ENCODE results near the gene FOXRED1.

The FOXRED1 gene

DNA sequence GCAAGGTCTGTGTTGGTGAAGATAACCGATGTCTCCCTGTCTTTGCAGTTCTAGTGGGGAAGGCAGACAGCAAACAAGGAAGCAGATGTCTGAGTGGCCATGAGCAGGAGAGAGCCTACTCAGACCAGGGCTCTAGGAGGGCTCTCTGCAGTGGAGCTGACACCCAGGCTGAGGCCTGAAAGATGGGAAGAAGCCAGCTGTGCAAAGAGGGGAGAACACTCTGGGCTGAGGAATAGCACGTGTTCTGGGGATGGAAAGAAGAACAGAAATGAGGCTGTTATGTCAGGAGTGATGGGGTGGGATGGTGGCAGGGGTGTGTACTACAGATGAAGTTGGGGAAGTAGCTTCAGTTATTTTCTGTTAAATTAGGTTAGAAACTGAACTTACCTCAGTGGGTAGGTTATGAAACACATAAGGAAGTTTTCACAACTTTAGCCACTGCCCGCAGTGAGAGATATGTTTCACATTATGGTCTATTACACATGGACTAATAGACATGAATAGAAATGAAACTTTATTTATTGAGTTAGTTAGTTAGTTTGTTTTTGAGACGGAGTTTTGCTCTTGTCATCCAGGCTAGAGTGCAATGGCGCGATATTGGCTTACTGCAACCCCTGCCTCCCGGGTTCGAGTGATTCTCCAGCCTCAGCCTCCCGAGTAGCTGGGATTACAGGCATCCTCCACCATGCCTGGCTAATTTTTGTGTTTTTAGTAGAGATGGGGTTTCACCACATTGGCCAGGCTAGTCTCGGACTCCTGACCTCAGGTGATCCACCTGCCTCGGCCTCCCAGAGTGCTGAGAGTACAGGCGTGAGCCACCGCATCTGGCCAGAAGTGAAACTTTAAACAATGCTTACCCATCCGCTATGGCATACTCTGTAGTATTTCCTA lies 42.7 kb downstream of the FOXRED1 start:
- DNase-seq (ENCODE audit: low read depth), result no peak

DNA sequence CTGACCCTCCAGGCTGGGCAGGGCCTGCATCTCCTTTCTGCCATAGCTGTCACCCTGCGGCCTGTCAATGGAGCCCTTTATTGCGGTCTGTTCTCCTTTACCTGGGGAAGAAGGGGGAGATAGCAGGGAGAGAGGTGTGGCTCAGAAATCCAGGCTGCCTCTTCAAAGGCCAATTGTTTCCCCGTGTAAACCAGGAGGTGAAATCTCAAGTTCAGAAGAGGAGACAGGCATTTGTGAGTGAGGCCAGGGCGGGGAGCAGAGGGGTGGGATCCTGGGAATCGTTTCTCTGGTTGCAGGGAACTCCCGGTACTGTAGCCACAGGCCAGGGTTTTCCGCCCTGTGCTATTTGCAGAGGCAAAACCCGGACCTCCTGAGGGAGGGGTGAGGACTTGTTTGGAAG lies 44.0 kb downstream of the FOXRED1 start:
- no peak for DNase-seq (ENCODE audit: low read depth)

DNA sequence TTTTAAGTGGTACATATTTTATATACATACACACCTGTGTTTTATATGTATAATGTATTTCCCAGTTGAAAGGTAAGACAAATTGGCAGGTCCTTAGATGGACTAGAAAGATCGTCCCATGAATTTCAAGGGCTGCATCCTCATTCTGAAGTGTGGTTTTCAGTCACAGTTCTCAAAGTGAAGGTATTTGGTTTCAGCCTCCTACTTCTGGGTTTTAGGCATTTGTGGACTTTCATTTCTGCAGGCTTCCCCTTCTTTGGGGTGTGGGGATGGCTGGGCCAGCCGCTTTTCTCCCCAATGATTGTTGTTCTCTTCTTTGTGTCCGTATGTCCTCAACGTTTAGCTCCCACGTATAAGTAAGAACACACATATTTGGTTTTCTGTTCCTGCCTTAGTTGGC lies 44.9 kb downstream of the FOXRED1 start:
- no peak for DNase-seq (ENCODE audit: low read depth)

DNA sequence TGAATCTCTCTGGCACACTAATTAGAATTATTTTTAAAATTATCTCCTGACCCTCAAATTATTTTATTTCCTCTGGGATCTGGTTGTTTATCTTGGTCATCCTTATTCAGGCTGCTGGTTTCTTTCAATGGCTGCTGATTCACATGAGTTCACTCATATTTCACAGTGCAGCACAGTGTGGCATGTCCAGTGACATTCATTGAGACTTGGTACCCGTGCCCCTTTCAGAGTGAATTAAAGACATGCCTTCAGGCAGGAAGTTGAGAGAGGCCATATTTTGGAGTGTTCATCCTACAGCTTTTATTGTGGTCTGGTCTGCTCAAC lies 48.4 kb downstream of the FOXRED1 start:
- no peak for DNase-seq (ENCODE audit: low read depth)

DNA sequence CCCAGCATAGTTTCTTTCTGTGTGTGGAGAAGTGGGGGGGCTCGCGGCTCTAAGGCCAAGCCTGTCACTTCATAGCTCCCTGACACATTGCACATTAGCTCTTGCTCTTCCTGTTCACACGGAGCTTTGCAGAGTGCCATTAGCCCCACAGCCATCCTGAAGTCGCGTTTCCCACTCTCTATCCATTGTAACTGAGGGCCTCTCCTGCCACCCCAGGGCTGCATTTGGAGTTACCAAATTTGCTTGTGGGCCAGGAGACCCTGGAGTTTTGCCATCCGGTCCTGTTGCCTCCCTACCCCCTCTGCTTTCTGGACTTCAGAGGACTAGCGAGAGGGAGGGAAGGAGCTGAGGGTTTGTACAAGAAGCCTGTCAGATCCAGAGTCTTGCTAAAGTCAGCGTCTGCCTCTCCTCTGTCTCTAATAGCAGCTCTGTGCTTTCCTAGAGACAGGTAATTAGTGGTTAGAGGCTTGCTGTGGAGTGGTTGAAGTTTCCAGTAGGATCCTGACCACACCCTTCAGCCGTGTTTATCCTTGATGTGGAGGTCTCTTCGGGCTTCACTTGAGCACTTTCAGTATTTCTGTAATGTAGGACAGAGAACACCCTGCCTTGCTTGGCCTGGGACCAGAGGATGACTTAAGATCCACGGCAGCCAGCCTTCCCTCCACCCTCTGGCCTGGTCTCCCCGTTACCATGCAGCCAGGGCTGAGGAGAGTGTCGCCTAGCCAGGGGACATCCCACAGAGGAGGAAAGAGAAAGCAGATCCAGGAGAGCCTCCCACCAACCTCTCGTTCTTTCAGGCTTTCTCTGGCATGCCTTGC lies 49.0 kb downstream of the FOXRED1 start:
- DNase-seq (ENCODE audit: low read depth), result no peak

DNA sequence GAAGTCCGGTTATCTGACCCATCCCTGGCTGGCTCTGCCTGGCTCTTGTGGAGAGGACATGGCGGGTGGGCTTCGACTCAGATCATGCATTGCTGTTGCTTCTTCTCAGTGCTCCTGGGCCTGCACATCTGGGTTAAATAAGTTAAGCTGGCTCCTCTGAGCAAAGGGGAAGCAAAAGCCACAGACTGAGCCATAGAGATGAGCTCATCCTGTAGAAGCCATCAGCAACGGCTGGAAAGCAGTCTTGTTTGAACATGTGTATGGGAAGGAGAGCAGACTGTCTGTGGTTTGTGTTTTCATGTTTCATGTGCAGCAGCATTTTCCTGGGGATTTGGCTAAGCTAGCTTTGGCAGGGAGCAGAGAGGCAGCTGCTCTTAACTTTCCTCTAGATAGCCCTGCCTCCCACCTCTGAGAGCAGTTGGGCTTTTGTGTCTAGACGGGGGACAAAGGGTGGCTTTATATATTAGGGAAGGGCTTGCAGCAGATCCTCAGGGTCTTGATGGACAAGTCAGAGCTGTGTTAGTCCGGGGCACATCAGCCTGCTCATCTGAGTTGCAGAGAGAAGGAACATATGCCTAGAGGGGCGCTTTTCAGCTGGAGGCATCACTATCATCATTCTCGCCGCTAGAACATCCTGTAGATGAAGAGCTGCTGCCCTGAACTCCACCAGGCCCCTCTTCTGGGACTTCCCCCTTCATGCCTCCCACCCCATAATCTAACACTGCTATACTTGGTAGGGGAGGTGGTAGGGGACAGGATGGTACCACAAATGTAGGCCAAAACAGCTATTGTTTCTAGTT lies 49.8 kb downstream of the FOXRED1 start:
- DNase-seq (ENCODE audit: low read depth), result no peak

DNA sequence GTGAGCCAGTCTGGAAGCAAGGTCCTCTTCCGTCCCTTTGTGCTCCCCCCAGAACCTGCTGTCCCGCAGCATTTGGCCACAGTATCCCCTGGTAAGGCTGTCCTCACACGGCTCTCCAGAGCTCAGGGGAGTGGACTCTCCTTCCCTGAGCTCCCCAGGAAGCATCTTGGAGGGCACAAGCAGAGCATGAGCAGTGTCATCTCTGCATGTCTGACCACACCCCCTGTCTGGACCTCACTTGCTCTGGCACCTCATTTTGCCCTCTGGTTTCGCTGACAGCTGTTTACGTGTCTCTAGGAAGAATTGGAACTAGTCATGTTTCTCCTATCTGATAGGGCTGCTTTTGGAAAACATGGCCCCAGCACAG lies 50.4 kb downstream of the FOXRED1 start:
- DNase-seq (ENCODE audit: low read depth), result no peak

DNA sequence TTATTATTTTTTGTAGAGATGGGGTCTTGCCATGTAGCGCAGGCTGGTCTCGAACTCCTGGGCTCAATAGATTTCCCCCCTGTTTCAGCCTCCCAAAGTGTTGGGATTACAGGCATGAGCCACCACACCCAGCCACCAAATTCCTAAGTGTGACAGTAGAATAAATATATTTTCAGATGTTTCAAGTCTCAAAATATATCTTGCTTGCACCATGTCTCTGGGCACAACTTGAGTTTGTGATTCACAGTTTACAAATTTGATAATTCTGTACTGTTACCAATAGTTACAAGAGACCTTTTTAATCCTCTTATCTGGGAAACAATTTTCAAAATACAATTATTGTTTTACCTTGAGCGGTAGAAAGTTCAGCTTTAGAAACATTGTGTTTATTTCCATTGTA lies 54.0 kb downstream of the FOXRED1 start:
- DNase-seq (ENCODE audit: low read depth), result no peak

DNA sequence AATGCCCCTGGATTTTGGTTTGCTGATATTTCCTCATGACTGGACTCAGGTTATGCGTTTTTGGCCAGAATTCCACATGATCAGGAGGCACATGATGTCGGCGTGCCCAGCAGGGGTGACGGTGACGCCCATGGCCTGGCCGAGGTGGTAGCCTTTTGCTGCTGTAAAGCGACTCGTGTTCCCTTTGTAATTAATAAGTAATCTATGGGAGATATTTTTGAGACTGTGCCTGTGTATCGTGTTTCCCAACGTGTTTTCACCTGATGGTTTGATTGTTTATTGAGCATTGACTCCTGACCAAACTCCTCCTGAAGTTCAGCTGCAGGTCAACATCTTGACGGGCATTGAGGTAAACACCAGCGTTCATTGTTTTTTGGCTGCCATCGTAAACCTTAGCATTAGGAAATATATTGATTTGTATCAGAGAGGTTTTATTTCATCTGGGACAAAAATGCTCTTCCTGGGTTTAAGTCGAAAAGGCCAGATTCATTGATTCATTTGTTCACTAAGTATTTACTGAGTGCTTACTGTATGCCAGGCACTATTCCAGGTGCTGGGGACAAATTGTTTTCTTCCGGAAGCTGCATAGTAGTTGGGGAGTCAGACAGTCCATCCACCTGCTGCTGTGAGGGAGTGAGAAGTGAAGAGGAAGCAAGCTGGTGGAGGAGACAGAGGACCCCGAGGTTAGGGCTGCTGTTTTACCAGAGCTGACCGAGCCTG lies 58.5 kb downstream of the FOXRED1 start:
- no peak for DNase-seq (ENCODE audit: low read depth)
